ENCODE results near the gene UBAC2. TPM values are rescaled to one million over a fixed set of nuclear protein-coding genes. Genes with fewer than 3 reads are reported as not detected.
A peak's percentile ranks its signal among the peaks of the same experiment; 100 is the strongest.

UBAC2 gene
- total and polyA plus RNA-seq, 2 of the 8 experiments (the other 6 are each of a cell fraction or from before 2014, with no cell fraction given): 75.9 to 76.9 TPM

GRCh38 chr13:99207511-99207910 lies 6.9 kb downstream of the UBAC2 start:
- H3K4ac ChIP-seq (replicated peaks; ENCODE audit: insufficient read length, low read depth, low read length): no peak overlapping the region
- no peak overlapping the region for H4K91ac ChIP-seq (replicated peaks; ENCODE audit: insufficient read length, low read length)
- H3K14ac ChIP-seq (ENCODE audit: insufficient read length): no peak overlapping the region
- H3K79me1 ChIP-seq (ENCODE audit: low read depth, low read length): peaks cover 29% of the 10 kb centered on the region
- no peak overlapping the region for H2BK120ac ChIP-seq (replicated peaks; ENCODE audit: low read depth, low read length)
- no peak overlapping the region for H3K18ac ChIP-seq (ENCODE audit: extremely low read depth, low read length)
- no peak overlapping the region for H2AFZ ChIP-seq (ENCODE audit: low read length)
- CTCF ChIA-PET (ENCODE audit: partially characterized antibody): interaction anchor here (1.8 to 4.9 kb wide), 3 partner anchors 56 to 61 kb away, joined by 4 to 20 read pairs (median 8); no protein-coding TSS in a partner anchor
- TF ChIP-seq USF2 (IDR thresholded peaks at IDR 0.05; ENCODE audit: low read length) (no peak), MAX (IDR thresholded peaks at IDR 0.05) (no peak), RFX5 (IDR thresholded peaks at IDR 0.05; ENCODE audit: borderline replicate concordance, low read depth, low read length) (no peak), TAF7 (optimal IDR thresholded peaks at IDR 0.05; ENCODE audit: borderline replicate concordance, low read depth, low read length) (no peak), HDAC6 (IDR thresholded peaks at IDR 0.05; ENCODE audit: low read depth, low read length) (no peak), TEAD4 (IDR thresholded peaks at IDR 0.05; ENCODE audit: low read depth, low read length) (no peak)
- no peak overlapping the region for H2BK15ac ChIP-seq (ENCODE audit: low read length)
- H3K9ac ChIP-seq (replicated peaks in 1 of 4; ENCODE audit: extremely low read depth in 1 of 4, low read depth in 3 of 4, low read length in 3 of 4): no peak overlapping the region
- H3K4me1 ChIP-seq (replicated peaks in 1 of 4; ENCODE audit: control insufficient read depth in 3 of 4, insufficient read depth in 4 of 4, low read length in 3 of 4): peaks cover 0 to 6% (median under 1%) of the 10 kb centered on the region in 4 experiments; a peak in 3 of 7 replicates
- H3K27me3 ChIP-seq (replicated peaks in 1 of 4; ENCODE audit: control insufficient read depth in 3 of 4, extremely low read depth in 1 of 4, insufficient read depth in 3 of 4, low read length in 3 of 4): no peaks in the 10 kb centered on the region
- no peak overlapping the region for H2BK5ac ChIP-seq (ENCODE audit: low read depth, low read length)
- H3K56ac ChIP-seq (replicated peaks; ENCODE audit: insufficient read length, low read depth, low read length): no peak overlapping the region
- no peaks in the 10 kb centered on the region for H3K9me3 ChIP-seq (ENCODE audit: insufficient read depth in 2 of 2, low read depth in 1 of 2, low read length in 1 of 2)
- H2AK5ac ChIP-seq (ENCODE audit: low read depth, low read length): no peak overlapping the region
- H3K4me2 ChIP-seq (ENCODE audit: insufficient read depth in 1 of 2, low read depth in 2 of 2, low read length in 2 of 2): no peak overlapping the region; a peak in 1 of 4 replicates
- WGBS, 2 experiments (ENCODE audit: extremely low coverage in 1 of 2, insufficient coverage in 1 of 2, insufficient read length in 1 of 2, insufficient replicate concordance in 2 of 2, low coverage in 1 of 2, low lambda C conversion rate in 2 of 2, missing lambda C conversion rate in 1 of 2): 96% methylated on average over 7 of the region's 7 CpGs; no CpG with 5 or more reads in 1 of the 2 experiments
- H2BK12ac ChIP-seq (ENCODE audit: low read depth, low read length): no peak overlapping the region
- no peak overlapping the region for H3K23ac ChIP-seq (ENCODE audit: insufficient read length)
- peaks cover 25 to 93% of the 10 kb centered on the region in 2 experiments for H3K79me2 ChIP-seq (ENCODE audit: control insufficient read depth in 1 of 2, insufficient read depth in 2 of 2, low read length in 2 of 2)
- peak in 1 of 2 experiments; percentile 33 for DNase-seq (ENCODE audit: low read depth in 1 of 2, low spot score in 2 of 2)
- H3K27ac ChIP-seq (ENCODE audit: low read depth, low read length): no peak overlapping the region
- peaks cover 2% of the 10 kb centered on the region; the same call in 1 of the 2 replicates for H3K23me2 ChIP-seq (ENCODE audit: low read depth, low read length)
- H4K8ac ChIP-seq (ENCODE audit: extremely low read depth, insufficient read depth, low read length): no peak overlapping the region
- H4K20me1 ChIP-seq (replicated peaks in 1 of 2; ENCODE audit: control insufficient read depth in 1 of 2, insufficient read depth in 2 of 2, low read length in 2 of 2): peaks cover 17 to 35% of the 10 kb centered on the region in 2 experiments
- H4K5ac ChIP-seq (ENCODE audit: insufficient read length, low read depth, low read length): no peak overlapping the region
- POLR2A ChIA-PET (ENCODE audit: partially characterized antibody): no interaction called here
- no peak overlapping the region for H3K4me3 ChIP-seq (ENCODE audit: extremely low read depth in 1 of 4, insufficient read depth in 2 of 4, low read depth in 3 of 4, low read length in 4 of 4)
- H2BK20ac ChIP-seq (ENCODE audit: low read length): no peak overlapping the region; the same call in 1 of the 2 replicates
- FAIRE-seq: no peak
- peaks cover 0 to 7% (median 0%) of the 10 kb centered on the region in 4 experiments; a peak in 1 of 8 replicates for H3K36me3 ChIP-seq (ENCODE audit: control insufficient read depth in 2 of 4, insufficient read depth in 4 of 4, low read length in 3 of 4)
